WTC11 (cell line): Measurements from ENCODE around the gene KIF21A. TPM values are rescaled to one million over a fixed set of nuclear protein-coding genes. Genes with fewer than 3 reads are reported as not detected.

Source experiments
- ATAC-seq: fragments of 200-7000 bp; cut with Tn5 transposase; 2 replicates; pipeline ENCODE4 v1.10.0; 2021; ENCODE audit warnings: mild to moderate bottlenecking, moderate library complexity
- Bru-seq: library from RNA; stranded (reverse); fragments of 400-500 nt; gene quantifications from one replicate; lab custom pipeline; 2021; lab: Mats Ljungman, UMichigan
- CTCF ChIA-PET: fragments of 300-600 bp; sonication (Branson Sonifier 250); formaldehyde crosslinking; loops from one replicate; lab custom pipeline; 2021; ENCODE audit warnings: antibody characterized with exemption; lab: Charles Lee
- POLR2A ChIA-PET: fragments of 350-600 bp; sonication (Branson Sonifier 250); formaldehyde crosslinking; loops from one replicate; lab custom pipeline; 2021; ENCODE audit warnings: antibody characterized with exemption; lab: Charles Lee
- DNase-seq: peaks from one replicate; pipeline ENCODE4 v3.0.0; 2021; ENCODE audit warnings: low spot score
- H3K27ac Mint-ChIP-seq: 2 replicates; pipeline ENCODE4 v1.8.0; 2021; ENCODE audit warnings: mixed read lengths
- H3K27me3 Mint-ChIP-seq: 2 replicates; pipeline ENCODE4 v1.8.0; 2021; ENCODE audit warnings: low read depth, mild to moderate bottlenecking, moderate library complexity, mixed read lengths
- H3K36me3 Mint-ChIP-seq: 2 replicates; pipeline ENCODE4 v1.8.0; 2021; ENCODE audit warnings: mixed read lengths
- H3K4me1 Mint-ChIP-seq: 2 replicates; pipeline ENCODE4 v1.8.0; 2022; ENCODE audit warnings: mixed read lengths
- H3K4me3 Mint-ChIP-seq: 2 replicates; pipeline ENCODE4 v1.8.0; 2021; ENCODE audit warnings: mild to moderate bottlenecking, moderate library complexity, mixed read lengths
- H3K9me3 Mint-ChIP-seq: 2 replicates; pipeline ENCODE4 v1.8.0; 2021; ENCODE audit warnings: mixed read lengths
- ARID4B ChIP-seq: sonication (generic); formaldehyde crosslinking; IDR thresholded peaks from 2 replicates; pipeline ENCODE4 v1.8.0; 2023; ENCODE audit warnings: missing genetic modification reagents, mild to moderate bottlenecking, borderline replicate concordance
- ATF2 ChIP-seq: sonication (generic); formaldehyde crosslinking; IDR thresholded peaks from 2 replicates; pipeline ENCODE4 v1.8.1; 2022; ENCODE audit warnings: low read depth, missing genetic modification reagents, borderline replicate concordance
- FOXJ3 ChIP-seq: sonication (generic); formaldehyde crosslinking; IDR thresholded peaks from 2 replicates; pipeline ENCODE4 v1.9.0; 2021; ENCODE audit warnings: missing genetic modification reagents, mild to moderate bottlenecking, borderline replicate concordance
- GABPB1 ChIP-seq: sonication (generic); formaldehyde crosslinking; IDR thresholded peaks from 2 replicates; pipeline ENCODE4 v1.8.1; 2023; ENCODE audit warnings: mild to moderate bottlenecking, missing genetic modification reagents
- HMGA2 ChIP-seq: fragments of 250-450 bp; sonication (Bioruptor Pico); IDR thresholded peaks from 2 replicates; pipeline ENCODE4 v1.4.0; 2021; ENCODE audit warnings: mild to moderate bottlenecking, moderate library complexity
- HMGXB4 ChIP-seq: sonication (generic); formaldehyde crosslinking; IDR thresholded peaks from 2 replicates; pipeline ENCODE4 v1.8.1; 2023; ENCODE audit warnings: mild to moderate bottlenecking, moderate library complexity, missing genetic modification reagents
- MXD4 ChIP-seq: fragments of 250-450 bp; sonication (Bioruptor Pico); IDR thresholded peaks from 2 replicates; pipeline ENCODE4 v1.8.0; 2021; ENCODE audit warnings: mild to moderate bottlenecking, moderate library complexity, borderline replicate concordance
- NFATC4 ChIP-seq: fragments of 250-450 bp; sonication (Bioruptor Pico); IDR thresholded peaks from 2 replicates; pipeline ENCODE4 v1.9.0; 2021; ENCODE audit warnings: mild to moderate bottlenecking
- NFE2L1 ChIP-seq: sonication (generic); formaldehyde crosslinking; IDR thresholded peaks from 2 replicates; pipeline ENCODE4 v1.8.1; 2023; ENCODE audit warnings: missing genetic modification reagents
- NR3C1 ChIP-seq: sonication (generic); formaldehyde crosslinking; conservative IDR thresholded peaks from 2 replicates; pipeline ENCODE4 v1.8.1; 2023; ENCODE audit warnings: low read depth, mild to moderate bottlenecking, missing genetic modification reagents
- OVOL2 ChIP-seq: fragments of 250-450 bp; sonication (Bioruptor Pico); IDR thresholded peaks from 2 replicates; pipeline ENCODE4 v1.9.0; 2021; ENCODE audit warnings: mild to moderate bottlenecking, borderline replicate concordance
- PRRX2 ChIP-seq: fragments of 250-450 bp; sonication (Bioruptor Pico); IDR thresholded peaks from 2 replicates; pipeline ENCODE4 v1.8.0; 2021; ENCODE audit warnings: mild to moderate bottlenecking
- ZBTB43 ChIP-seq: sonication (generic); formaldehyde crosslinking; IDR thresholded peaks from 2 replicates; pipeline ENCODE4 v1.8.1; 2023; ENCODE audit warnings: mild to moderate bottlenecking, missing genetic modification reagents
- ZNF138 ChIP-seq: sonication (generic); formaldehyde crosslinking; conservative IDR thresholded peaks from 2 replicates; pipeline ENCODE4 v1.8.1; 2022; ENCODE audit warnings: mild to moderate bottlenecking, moderate library complexity, missing genetic modification reagents
- ZNF281 ChIP-seq: sonication (generic); formaldehyde crosslinking; IDR thresholded peaks from 2 replicates; pipeline ENCODE4 v1.8.0; 2023; ENCODE audit warnings: mild to moderate bottlenecking, missing genetic modification reagents
- ZNF317 ChIP-seq: sonication (generic); formaldehyde crosslinking; IDR thresholded peaks from 2 replicates; pipeline ENCODE4 v1.8.1; 2023; ENCODE audit warnings: low read depth, mild to moderate bottlenecking, moderate library complexity, missing genetic modification reagents, borderline replicate concordance
- ZNF532 ChIP-seq: fragments of 250-450 bp; sonication (Bioruptor Pico); IDR thresholded peaks from 2 replicates; pipeline ENCODE4 v1.9.0; 2021; ENCODE audit warnings: mild to moderate bottlenecking, borderline replicate concordance
- long read RNA-seq, 3 experiments: library from RNA in 1 of 3; library from capped mRNA in 1 of 3; library from polyadenylated mRNA in 1 of 3; unstranded in 2 of 3; stranded (forward) in 1 of 3; transcript quantifications; one replicate each; pipeline ENCODE4 v2.0.0, GENCODE V29; 2021
- total RNA-seq: library from RNA; stranded (reverse); gene quantifications from 3 replicates; pipeline ENCODE4 v1.2.3, GENCODE V29; 2021

KIF21A gene
- total RNA-seq (24.5 to 34.7 TPM (median 26.4 TPM) in 3 replicates), Bru-seq, nascent RNA (percentile 76 among the genes with signal in this experiment)
- long read RNA-seq, experiment 1, full-length matches to known transcripts, result 15 of 91 reads
- long read RNA-seq, experiment 1, partial matches to known transcripts, result 20 of 91 reads
- long read RNA-seq, experiment 1, other reads (novel, unspliced or antisense), result 56 of 91 reads
- long read RNA-seq, experiment 2, partial matches to known transcripts, result 4 of 14 reads
- long read RNA-seq, experiment 2, other reads (novel, unspliced or antisense), result 10 of 14 reads
- long read RNA-seq, experiment 3, partial matches to known transcripts, result 2 of 2 reads
- long read RNA-seq, experiment 3, other reads (novel, unspliced or antisense), result 0 of 2 reads

GRCh38 chr12:39443081-39443928 is at the start of gene KIF21A:
KIF21A (minus strand) TSS chr12:39443120; CDS start chr12:39442970, 150 bp downstream.
- ChIA-PET POLR2A (interaction anchor here (0.9 kb wide), 1 partner anchor 22 kb away, joined by 3 read pairs; no protein-coding TSS in a partner anchor), CTCF (interaction anchor here (0.5 to 2.4 kb wide), 11 partner anchors 10 to 95 kb away, joined by 3 to 10 read pairs (median 3); no protein-coding TSS in a partner anchor)
- Mint-ChIP-seq H3K9me3 (no peaks in the 10 kb centered on the region), H3K27me3 (peaks cover 10% of the 10 kb centered on the region; the same call in 1 of the 2 replicates), H3K4me1 (peaks cover 46% of the 10 kb centered on the region), H3K36me3 (no peaks in the 10 kb centered on the region), H3K27ac (no peak within 1 kb of the TSS; the same call in 1 of the 2 replicates), H3K4me3 (peak within 1 kb of the TSS; percentile 90)
- peak; percentile 91 for ATAC-seq
- peak; percentile 84 for DNase-seq
- TF ChIP-seq ZBTB43 (CRISPR knock-in tag) (peak; percentile 31), ARID4B (CRISPR knock-in tag) (peak; percentile 57; the same call in 1 of the 2 replicates), HMGXB4 (CRISPR knock-in tag) (0 out of 2 replicates have a peak, but pooled peaks have one; percentile 93), ZNF532 (CRISPR knock-in tag) (no peak), OVOL2 (no peak), ZNF138 (no peak), PRRX2 (CRISPR knock-in tag) (no peak), HMGA2 (CRISPR knock-in tag) (no peak), MXD4 (CRISPR knock-in tag) (no peak), ZNF281 (CRISPR knock-in tag) (no peak; the same call in 1 of the 2 replicates), GABPB1 (CRISPR knock-in tag) (peak; percentile 71), FOXJ3 (CRISPR knock-in tag) (no peak), NR3C1 (CRISPR knock-in tag) (no peak), NFE2L1 (0 out of 2 replicates have a peak, but pooled peaks have one; percentile 33), NFATC4 (CRISPR knock-in tag) (no peak), ATF2 (CRISPR knock-in tag) (no peak), ZNF317 (CRISPR knock-in tag) (no peak; the same call in 1 of the 2 replicates)
